ENCODE measurements around the gene PAX8.
"Not testable (repeated sequence)": the region's sequence is repeated elsewhere in the genome, so short reads cannot be mapped to it uniquely, and the experiment has no call there.

GRCh38 chr2:113308784-113309183 is 30.1 kb upstream of the PAX8 start:
- TF ChIP-seq CTCF (conservative IDR thresholded peaks at IDR 0.05) = peak; percentile 23
- TF ChIP-seq ZFX (IDR thresholded peaks at IDR 0.05) = not testable (repeated sequence)
